ENCODE measurements around the gene LAMA4. TPM values are rescaled to one million over a fixed set of nuclear protein-coding genes. Genes with fewer than 3 reads are reported as not detected.
A peak's percentile ranks its signal among the peaks of the same experiment; 100 is the strongest.
"Not testable (repeated sequence)": the region's sequence is repeated elsewhere in the genome, so short reads cannot be mapped to it uniquely, and the experiment has no call there.

The LAMA4 gene
- total RNA-seq, 4 donors from 2014 or later = 107 to 329 (median 271) TPM

DNA sequence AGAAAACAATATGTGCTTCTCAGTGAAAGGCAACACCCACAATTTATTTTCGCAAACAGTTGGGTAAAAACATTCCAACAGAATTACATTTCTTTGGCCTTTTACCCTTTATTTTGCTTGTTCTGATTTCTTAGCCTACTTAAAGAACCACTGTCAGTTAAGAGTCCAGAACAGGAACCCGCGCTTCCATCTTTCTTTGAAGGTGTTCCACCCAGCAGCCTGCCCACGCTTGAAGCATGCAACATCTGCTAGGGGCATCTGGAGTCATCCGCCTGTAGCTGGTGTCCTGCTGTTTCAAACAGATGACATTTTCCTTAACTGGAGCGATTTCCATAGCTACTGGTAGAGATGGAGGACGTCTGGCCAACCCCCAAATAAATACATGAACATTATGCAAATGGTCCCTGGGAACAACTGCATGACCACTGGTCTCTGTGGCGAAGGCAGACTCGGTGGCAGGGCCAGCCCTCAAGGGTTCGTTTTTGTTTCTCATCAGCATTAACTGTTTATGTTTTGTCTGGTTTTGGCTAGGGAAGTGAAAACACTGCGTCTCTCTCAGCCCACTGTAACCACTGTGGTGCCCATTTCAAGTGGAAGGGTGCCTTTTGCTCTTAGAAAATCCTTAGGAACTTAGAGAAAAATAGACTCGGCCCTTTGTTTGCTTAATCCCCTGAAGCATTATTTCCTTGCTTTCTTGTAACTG lies 51.6 kb downstream of the LAMA4 start:
- intact Hi-C loops (cut with DNase I; ENCODE audit: low total_unique reads) = no loop called here
- DNase-seq = no peak
- Histone ChIP-seq H3K27ac (peak overlapping the region; percentile 61 to 73), H3K4me3 (no peak overlapping the region), H3K9me3 (no peaks in the 10 kb centered on the region), H3K36me3 (no peaks in the 10 kb centered on the region), H3K4me1 (peaks cover 0 to 7% of the 10 kb centered on the region in 2 donors), H3K27me3 (no peaks in the 10 kb centered on the region)
- TF ChIP-seq POLR2A (IDR thresholded peaks at IDR 0.05) = no peak
- TF ChIP-seq, protein P1, sequence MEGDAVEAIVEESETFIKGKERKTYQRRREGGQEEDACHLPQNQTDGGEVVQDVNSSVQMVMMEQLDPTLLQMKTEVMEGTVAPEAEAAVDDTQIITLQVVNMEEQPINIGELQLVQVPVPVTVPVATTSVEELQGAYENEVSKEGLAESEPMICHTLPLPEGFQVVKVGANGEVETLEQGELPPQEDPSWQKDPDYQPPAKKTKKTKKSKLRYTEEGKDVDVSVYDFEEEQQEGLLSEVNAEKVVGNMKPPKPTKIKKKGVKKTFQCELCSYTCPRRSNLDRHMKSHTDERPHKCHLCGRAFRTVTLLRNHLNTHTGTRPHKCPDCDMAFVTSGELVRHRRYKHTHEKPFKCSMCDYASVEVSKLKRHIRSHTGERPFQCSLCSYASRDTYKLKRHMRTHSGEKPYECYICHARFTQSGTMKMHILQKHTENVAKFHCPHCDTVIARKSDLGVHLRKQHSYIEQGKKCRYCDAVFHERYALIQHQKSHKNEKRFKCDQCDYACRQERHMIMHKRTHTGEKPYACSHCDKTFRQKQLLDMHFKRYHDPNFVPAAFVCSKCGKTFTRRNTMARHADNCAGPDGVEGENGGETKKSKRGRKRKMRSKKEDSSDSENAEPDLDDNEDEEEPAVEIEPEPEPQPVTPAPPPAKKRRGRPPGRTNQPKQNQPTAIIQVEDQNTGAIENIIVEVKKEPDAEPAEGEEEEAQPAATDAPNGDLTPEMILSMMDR (IDR thresholded peaks at IDR 0.05) = no peak

DNA sequence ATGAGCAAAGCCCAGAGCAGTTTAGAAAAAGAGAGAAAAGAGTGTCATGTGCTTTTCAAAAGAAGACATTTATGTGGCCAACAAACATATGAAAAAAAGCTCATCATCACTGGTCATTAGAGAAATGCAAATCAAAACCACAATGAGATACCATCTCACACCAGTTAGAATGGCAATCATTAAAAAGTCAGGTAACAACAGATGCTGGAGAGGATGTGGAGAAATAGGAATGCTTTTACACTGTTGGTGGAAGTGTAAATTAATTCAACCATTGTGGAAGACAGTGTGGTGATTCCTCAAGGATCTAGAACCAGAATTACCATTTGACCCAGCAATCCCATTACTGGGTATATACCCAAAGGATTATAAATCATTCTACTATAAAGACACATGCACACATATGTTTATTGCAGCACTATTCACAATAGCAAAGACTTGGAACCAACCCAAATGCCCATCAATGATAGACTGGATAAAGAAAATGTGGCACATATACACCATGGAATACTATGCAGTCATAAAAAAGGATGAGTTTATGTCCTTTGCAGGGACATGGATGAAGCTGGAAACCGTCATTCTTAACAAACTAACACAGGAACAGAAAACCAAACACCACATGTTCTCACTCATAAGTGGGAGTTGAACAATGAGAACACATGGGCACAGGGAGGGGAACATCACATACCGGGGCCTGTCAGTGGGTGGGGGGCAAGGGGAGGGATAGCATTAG lies 54.0 kb downstream of the LAMA4 start:
- H3K36me3 ChIP-seq; DNase-seq; H3K9me3 ChIP-seq; H3K4me3 ChIP-seq; H3K27me3 ChIP-seq; intact Hi-C loops (cut with DNase I; ENCODE audit: low total_unique reads); H3K4me1 ChIP-seq: not testable (repeated sequence)
- H3K27ac ChIP-seq = peak overlapping the region in 1 of 2 donors; percentile 12

DNA sequence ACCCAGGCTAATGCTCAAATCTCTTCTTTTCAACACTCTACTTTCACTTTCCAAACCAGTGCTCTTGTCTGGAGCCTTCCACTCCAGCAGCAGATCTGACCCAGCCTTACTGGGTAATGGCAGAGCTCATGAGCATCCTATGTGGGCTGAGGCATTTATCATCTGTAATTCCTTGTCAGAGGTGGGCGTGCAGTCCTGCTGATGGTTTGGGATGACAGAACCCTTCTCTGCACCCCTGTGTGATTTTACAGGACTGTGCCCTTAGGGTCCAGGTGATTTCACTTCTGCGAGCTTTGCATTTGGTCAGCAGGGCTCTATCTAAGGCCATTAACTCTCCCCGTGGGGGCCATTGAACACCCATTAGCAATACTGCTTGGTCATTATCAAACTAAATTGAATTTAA lies 55.4 kb downstream of the LAMA4 start:
- no peaks in the 10 kb centered on the region for H3K4me1 ChIP-seq
- no peaks in the 10 kb centered on the region for H3K27me3 ChIP-seq
- no peak overlapping the region for H3K4me3 ChIP-seq
- H3K27ac ChIP-seq = peak overlapping the region in 1 of 2 donors; percentile 18
- no peaks in the 10 kb centered on the region for H3K9me3 ChIP-seq
- no peak for TF ChIP-seq POLR2A (IDR thresholded peaks at IDR 0.05)
- TF ChIP-seq, protein P1 (IDR thresholded peaks at IDR 0.05) = no peak
- no peaks in the 10 kb centered on the region for H3K36me3 ChIP-seq
- intact Hi-C loops (cut with DNase I; ENCODE audit: low total_unique reads) = no loop called here
- DNase-seq = no peak

DNA sequence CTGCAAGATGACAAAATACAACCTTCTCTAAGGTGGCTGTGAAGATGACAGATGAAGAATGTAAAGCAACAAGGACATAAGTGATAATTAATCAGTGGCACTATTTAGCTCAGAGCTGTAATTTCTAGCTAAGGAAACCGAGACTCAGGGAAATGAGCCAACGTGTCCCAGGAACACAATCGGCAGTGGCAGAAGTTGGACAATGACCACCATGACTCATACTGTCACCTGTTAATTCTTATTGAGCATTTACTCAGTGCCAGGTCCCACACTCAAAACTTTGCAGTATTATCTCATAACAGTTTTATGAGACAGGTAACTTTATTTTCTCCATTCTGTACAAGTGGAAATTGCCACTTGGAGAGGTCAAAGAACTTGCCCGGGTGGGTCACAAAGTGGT lies 55.8 kb downstream of the LAMA4 start:
- H3K27me3 ChIP-seq = no peaks in the 10 kb centered on the region
- no peak overlapping the region for H3K4me3 ChIP-seq
- no peaks in the 10 kb centered on the region for H3K9me3 ChIP-seq
- TF ChIP-seq POLR2A (IDR thresholded peaks at IDR 0.05) = no peak
- TF ChIP-seq, protein P1 (IDR thresholded peaks at IDR 0.05) = no peak
- H3K4me1 ChIP-seq = no peaks in the 10 kb centered on the region
- intact Hi-C loops (cut with DNase I; ENCODE audit: low total_unique reads) = no loop called here
- no peaks in the 10 kb centered on the region for H3K36me3 ChIP-seq
- peak overlapping the region in 1 of 2 donors; percentile 18 for H3K27ac ChIP-seq
- DNase-seq = no peak

DNA sequence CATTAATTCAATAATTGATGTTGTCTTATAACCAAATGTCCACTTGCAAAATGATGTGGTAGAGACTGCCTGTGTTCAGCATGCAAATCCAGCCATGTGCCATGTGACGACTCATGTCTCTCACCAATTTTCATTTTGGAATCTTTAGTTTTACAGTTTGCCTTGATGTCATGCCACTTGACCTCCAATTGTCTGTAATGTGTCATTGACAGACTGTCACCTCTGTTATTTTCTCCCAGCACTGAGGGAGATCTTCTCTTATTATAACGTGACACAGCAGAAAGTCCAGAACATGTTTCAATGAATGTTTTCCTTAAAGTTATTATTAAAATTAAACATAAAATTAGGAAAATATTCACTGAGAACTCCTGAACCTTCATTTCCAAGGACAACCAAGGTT lies 56.7 kb downstream of the LAMA4 start:
- Histone ChIP-seq H3K36me3 (no peaks in the 10 kb centered on the region), H3K4me3 (no peak overlapping the region), H3K27ac (no peak overlapping the region), H3K27me3 (no peaks in the 10 kb centered on the region), H3K4me1 (no peaks in the 10 kb centered on the region), H3K9me3 (no peaks in the 10 kb centered on the region)
- TF ChIP-seq, protein P1 (IDR thresholded peaks at IDR 0.05) = no peak
- TF ChIP-seq POLR2A (IDR thresholded peaks at IDR 0.05) = no peak
- no peak for DNase-seq
- intact Hi-C loops (cut with DNase I; ENCODE audit: low total_unique reads) = no loop called here

Data from uterus (tissue), 4 donors.